HG03520 (cell line): ENCODE results near the gene GMCL1.
"Not testable (repeated sequence)": the region's sequence is repeated elsewhere in the genome, so short reads cannot be mapped to it uniquely, and the experiment has no call there.

Experiments
- ATAC-seq: cut with Tn5 transposase; IDR thresholded peaks from one replicate; pipeline ENCODE4 v1.9.1; 2021; ENCODE audit warnings: mild to moderate bottlenecking, moderate library complexity; ENCODE audit not compliant: unreplicated experiment

GMCL1 gene

GRCh38 chr2:69847068-69847828, 17.8 kb downstream of the GMCL1 start:
- ATAC-seq, result no peak

DNA sequence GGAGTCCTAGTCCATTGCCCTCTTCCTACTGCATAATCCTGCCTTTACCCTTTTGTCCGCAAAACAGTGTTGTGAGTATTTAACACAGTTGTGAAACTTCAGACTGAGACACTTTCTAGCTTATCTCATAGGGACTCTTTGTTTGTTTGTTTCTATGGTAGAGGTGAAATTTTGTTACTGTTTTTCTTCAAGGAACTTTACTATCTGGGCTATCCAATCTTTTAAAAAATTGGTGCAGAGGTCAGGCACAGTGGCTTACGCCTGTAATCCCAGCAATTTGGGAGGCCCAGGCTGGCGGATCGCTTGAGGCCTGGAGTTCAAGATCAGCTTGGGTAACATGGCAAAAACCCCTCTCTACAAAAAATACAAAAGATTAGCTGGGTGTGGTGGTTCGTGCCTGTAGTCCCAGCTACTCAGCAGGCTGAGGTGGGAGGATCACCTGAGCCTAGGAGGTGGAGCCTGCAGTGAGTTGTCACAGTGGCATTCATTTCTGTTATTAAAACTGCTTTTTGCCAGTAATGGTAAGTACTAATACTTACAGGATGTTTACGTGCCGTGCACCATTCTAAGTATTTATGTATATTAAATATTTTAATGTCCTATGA, 18.8 kb downstream of the GMCL1 start:
- no peak for ATAC-seq

GRCh38 chr2:69858261-69858660, 28.8 kb downstream of the GMCL1 start:
- no peak for ATAC-seq

GRCh38 chr2:69863298-69863697, 33.8 kb downstream of the GMCL1 start:
- no peak for ATAC-seq

GRCh38 chr2:69888451-69888850, 59.0 kb downstream of the GMCL1 start:
- no peak for ATAC-seq

GRCh38 chr2:69889302-69889701, 59.8 kb downstream of the GMCL1 start:
- no peak for ATAC-seq

GRCh38 chr2:69890881-69891280, 61.4 kb downstream of the GMCL1 start:
- ATAC-seq, result no peak

- not testable (repeated sequence) for ATAC-seq
Measured at GRCh38 chr2:69892838-69893424, 63.5 kb downstream of the GMCL1 start.

DNA sequence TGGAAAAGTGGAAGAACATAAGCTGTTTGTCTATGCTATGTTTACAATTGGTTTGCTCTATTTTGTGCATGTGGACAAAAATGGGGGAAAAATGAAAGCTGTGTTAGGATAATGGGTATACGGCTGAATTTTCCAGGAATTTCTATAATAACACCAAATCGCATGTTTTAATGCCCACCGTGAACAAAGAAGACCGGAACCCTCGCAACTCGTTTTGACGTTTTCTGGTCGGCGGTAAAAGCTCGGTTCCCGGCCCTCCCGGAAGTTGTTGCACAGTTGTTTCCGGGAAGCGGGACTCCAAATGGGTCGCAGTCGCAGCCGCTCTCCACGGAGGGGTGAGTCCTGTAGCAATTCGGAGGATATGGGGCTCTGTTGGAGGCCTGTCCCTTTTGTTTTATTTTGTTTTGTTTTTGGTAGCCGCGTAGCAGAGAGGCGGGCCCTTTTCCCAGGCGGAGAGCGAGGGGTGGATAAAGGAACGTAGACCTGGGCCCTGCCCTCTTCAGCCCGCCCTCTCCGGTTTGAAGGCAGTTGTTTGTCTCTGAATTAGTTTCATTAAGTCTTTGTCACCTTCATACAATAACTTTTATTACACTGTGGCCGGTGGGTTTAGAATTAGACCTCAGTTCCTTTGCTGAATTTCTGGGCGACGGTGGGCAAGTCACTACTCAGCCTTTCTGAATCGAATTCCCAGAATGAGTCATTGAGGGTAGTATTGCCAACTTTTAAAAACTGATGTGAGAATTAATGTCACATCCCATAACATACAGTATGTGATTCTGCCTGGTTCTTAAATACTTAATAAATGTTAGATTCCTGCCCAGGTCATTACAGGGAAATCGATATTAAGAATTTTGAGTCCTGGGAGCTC, 64.5 kb downstream of the GMCL1 start, which contains the start of gene SNRNP27:
Gene SNRNP27, plus strand, starts transcription at position 273 of the 868 bp plus-strand sequence. Its CDS starts 29 bp downstream, at position 302.
- no peak for ATAC-seq

DNA sequence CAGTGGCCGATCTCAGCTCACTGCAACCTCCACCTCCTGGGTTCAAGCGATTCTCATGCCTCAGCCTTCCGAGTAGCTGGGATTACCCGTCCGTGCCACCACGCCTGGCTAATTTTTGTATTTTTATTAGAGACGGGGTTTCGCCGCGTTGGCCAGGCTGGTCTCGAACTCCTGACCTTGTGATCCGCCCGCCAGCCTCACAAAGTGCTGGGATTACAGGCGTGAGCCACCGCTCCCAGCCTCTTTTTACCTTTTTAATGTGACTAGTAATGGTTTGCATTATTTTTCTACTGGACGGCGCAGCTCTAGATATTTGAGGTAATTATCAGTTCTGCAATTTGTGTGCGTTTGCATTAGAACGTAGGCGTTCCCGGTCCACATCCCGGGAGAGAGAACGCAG, 65.3 kb downstream of the GMCL1 start:
- ATAC-seq, result not testable (repeated sequence)

DNA sequence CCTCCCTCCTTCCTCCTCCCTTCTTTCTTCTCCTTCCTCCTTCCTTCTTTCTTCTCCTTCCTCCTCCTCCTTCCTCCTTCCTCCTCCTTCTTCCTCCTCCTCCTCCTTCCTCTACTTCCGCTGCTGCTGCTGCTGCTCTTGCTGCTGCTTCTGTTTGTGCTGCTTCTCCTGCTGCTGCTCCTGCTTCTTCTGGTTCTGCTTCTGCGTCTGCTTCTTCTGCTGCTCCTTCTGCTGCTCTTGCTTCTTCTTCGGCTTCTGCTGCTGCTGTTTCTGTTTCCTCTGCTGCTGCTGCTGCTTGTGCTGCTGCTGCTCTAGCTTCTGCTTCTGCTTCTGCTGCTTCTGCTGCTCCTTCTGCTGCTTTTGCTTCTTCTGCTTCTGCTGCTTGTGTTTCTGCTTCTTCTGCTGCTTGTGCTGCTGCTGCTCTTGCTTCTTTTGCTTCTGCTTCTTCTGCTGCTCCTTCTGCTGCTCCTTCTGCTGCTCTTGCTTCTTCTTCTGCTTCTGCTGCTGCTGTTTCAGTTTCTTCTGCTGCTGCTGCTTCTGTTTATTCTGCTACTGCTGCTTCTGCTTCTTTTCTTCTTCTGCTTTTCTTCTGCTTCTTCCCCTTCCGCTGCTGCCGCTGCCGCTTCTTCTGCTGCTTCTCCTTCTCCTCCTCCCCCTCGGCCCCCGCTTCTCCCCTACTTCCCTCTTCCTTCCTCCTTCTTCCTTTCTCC, 72.9 kb downstream of the GMCL1 start:
- no peak for ATAC-seq

- ATAC-seq, result no peak
Measured at GRCh38 chr2:69907216-69907615, 77.8 kb downstream of the GMCL1 start.

DNA sequence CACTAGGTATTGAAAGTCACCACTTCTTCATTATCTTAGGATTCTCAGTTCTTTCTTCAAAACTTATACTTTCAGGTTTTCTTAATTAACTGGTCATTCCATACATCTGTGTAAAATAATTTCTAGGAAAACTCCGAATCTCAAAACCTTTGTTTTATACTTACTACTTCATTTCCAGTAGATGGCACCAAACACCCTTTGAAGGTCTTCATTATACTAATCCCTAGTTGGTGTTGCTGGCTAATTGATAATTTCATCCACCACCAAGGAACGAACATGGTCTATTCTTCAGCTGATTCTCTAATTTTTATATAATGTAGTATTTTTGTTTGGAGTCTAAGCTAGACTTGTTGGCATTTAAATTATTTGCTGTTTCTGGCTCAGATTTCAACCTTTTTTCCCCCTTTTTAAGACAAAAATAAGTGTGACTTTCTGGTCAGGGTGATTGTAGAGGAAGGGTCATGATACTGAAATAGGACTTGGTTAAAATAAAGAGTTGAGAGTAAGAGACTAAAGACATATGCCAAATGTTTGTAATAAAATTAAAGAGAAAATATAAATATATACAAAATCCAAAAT, 82.6 kb downstream of the GMCL1 start:
- ATAC-seq, result no peak

DNA sequence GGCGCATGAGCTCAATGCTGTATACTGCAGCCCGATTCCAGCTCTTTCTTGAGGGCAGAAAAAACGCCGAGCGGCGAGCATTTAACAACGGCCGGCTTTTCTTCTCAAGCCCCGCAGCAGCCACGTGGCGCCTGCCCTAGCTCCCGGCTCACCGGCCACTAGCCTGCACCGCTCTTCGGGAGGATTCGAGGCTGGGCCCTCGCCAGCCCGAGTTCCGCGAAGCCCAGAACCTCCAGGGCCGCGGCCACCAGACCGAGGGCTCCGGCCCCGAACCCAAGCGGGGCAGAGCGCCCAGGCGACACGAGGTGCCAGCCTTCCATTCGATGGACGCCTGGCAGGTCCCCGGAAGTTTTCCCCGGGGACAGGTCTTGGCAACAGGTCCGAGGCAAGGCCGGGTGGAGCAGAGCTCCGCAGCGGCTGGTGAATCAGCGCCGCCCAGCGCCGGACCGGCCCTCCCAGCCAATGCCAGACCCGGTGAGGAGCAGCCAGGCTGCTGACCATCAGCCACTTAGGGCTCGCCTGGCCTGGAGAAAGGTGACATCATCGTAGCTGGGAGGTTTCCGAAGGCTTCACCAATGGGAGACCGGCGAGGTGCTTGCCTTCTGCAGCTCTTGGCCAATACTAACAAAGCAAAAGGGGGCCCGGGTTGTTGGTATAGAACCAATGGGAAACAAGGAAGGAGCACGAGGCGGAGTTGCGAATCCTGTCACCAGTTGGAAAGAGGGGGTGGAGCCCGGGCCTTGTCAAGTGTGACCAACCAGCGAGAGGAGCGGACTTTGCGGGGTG, 84.9 kb downstream of the GMCL1 start:
- peak; percentile 84 for ATAC-seq

DNA sequence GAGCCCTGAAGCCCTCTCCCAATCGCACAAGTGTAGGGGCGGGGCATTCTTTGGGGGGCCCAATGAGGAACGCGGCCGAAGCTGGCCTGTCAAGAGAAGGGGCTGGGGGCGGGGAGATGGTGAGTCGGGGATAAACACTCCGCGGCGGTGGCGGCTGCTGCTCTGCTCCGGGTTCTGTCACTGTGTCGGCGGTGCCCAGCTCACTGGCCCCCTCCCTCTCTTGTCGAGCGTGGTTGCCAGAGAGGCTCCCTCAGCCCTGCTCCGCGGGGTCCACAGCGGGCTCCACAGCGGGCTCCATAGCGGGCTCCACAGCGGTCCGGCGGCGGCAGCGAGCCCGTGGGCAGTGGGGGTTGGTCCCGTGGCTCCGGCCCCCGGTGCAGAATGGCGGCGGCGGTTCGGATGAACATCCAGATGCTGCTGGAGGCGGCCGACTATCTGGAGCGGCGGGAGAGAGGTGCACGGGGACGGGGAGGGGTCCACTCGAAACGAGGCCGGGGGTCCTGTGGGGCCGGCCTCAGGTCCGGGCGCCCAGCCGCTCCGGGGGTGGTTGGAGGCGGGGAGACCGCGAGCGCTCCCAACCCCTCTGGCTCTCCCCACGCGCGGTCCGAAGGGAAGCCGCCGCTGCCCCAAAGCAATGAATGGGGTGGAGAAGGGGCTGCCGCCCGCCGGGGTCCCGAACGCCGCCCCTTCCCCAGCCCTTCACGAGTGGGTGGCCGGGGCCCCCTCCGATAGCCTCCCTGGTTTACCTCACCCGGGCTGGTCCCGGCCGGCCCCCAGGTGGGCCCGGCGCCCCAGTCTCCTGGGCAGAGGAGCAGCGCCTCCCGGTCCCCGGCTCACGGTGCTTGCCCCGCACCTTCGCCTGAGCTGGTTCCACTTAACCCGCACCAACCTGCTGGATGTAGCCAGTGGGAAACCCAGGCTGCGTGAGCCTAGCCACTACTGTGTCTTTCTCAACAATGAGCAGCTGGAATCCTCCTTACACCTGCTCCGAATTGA, 85.8 kb downstream of the GMCL1 start, which contains the start of gene MXD1:
Gene MXD1, plus strand, starts transcription at position 160 of the 996 bp plus-strand sequence. Its CDS starts 222 bp downstream, at position 382.
- no peak for ATAC-seq

GRCh38 chr2:69916106-69916505, 86.6 kb downstream of the GMCL1 start:
- ATAC-seq, result no peak

GRCh38 chr2:69917852-69918251, 88.4 kb downstream of the GMCL1 start:
- no peak for ATAC-seq

DNA sequence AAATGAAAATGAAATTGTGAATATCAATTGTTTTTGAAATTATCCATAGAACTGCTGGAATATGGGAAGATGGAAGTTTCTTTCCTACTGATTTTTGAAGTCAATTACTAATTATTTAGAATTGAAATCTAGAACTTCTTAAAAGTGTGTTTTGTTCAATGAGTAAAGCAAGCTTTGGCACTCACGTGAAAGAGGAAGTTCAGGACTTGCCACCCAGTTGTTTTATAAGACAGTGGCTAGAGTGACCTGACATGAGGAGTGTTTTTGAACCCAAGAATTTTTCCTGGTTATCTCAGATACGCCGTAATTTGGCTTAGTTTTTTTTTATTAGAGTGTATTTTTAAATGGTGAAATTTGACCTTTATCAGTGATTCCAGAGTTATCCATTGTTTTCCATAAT, 88.9 kb downstream of the GMCL1 start:
- ATAC-seq, result no peak
